Stomach (tissue), 9 donors: ENCODE measurements around the gene ANKRA2. TPM values are rescaled to one million over a fixed set of nuclear protein-coding genes. Genes with fewer than 3 reads are reported as not detected.

Experiments
- DNase-seq, 2 donors: peaks; one replicate each; pipeline versions ENCODE4 v3.0.0 to v3.0.0-alpha.2; 2013 to 2019
- H3K27ac ChIP-seq, 5 donors: fragments of 200-600 bp in 4 of 5; sonication (generic) in 4 of 5; one replicate each; pipeline ENCODE4 v1.5.1; 2013 to 2019; ENCODE audit warnings: mild to moderate bottlenecking in 1 of 5, moderate library complexity in 1 of 5
- H3K27me3 ChIP-seq, 3 donors: fragments of 200-600 bp; sonication (generic); one replicate each; pipeline ENCODE4 v1.5.1; 2017 to 2019; ENCODE audit warnings: mixed run types in 1 of 3
- H3K36me3 ChIP-seq, 4 donors: fragments of 200-600 bp; sonication (generic); 1 replicate in 3 of 4; 2 replicates in 1 of 4; pipeline ENCODE4 v1.5.1; 2016 to 2019
- H3K4me1 ChIP-seq, 4 donors: fragments of 200-600 bp; sonication (generic); one replicate each; pipeline ENCODE4 v1.5.1; 2016 to 2019
- H3K4me3 ChIP-seq, 4 donors: fragments of 200-600 bp; sonication (generic) in 3 of 4; one replicate each; pipeline ENCODE4 v1.5.1; 2016 to 2019; ENCODE audit warnings: mild to moderate bottlenecking in 1 of 4
- H3K9me3 ChIP-seq, 4 donors: fragments of 200-600 bp; sonication (generic); one replicate each; pipeline ENCODE4 v1.5.1; 2016 to 2019
- CTCF ChIP-seq, 7 experiments: fragments of 450-650 bp in 4 of 7; fragments of 200-600 bp in 3 of 7; sonication (generic) in 3 of 7; IDR thresholded peaks; one replicate each; pipeline ENCODE4 v1.5.1; 2016 to 2019; ENCODE audit warnings: antibody characterized with exemption in 7 of 7, control low read depth in 2 of 7, mild to moderate bottlenecking in 1 of 7
- EP300 ChIP-seq: sonication (generic); formaldehyde crosslinking; IDR thresholded peaks from one replicate; pipeline ENCODE4 v1.6.1; 2017; ENCODE audit warnings: antibody characterized with exemption
- POLR2A ChIP-seq, 4 donors: fragments of 450-650 bp; IDR thresholded peaks; one replicate each; pipeline ENCODE4 v1.6.1; 2016; ENCODE audit warnings: antibody characterized with exemption in 4 of 4, control low read depth in 2 of 4, mild to moderate bottlenecking in 1 of 4, moderate library complexity in 1 of 4
- POLR2AphosphoS5 ChIP-seq, 3 donors: sonication (generic); formaldehyde crosslinking; IDR thresholded peaks; one replicate each; pipeline ENCODE4 v1.6.1; 2016; ENCODE audit warnings: antibody characterized with exemption in 3 of 3
- WGBS, 5 donors: extraction: QIAGEN DNeasy Blood & Tissue Kit in 3 of 5; methylation state at CpG; one replicate each; pipeline versions ENCODE4 v1.1.5 to v1.1.7; 2013 to 2018; 5-methylcytosine and 5-hydroxymethylcytosine counted together
- intact Hi-C: fragments of 100-400 bp; cut with DNase I; formaldehyde crosslinking; loops from one replicate; pipeline ENCODE4 v1.15.1; 2023; ENCODE audit warnings: low total_unique reads
- polyA plus RNA-seq, 3 donors: library from polyadenylated mRNA; stranded (reverse); fragments of 200-250 nt; gene quantifications; one replicate each; pipeline ENCODE4 v1.2.3, GENCODE V29; 2013
- total RNA-seq, 5 donors: library from RNA; depleted of rRNA; stranded (reverse); fragments of >200 nt; gene quantifications; one replicate each; pipeline versions ENCODE4 v1.1.0 to v1.2.3, GENCODE V29; 2014 to 2016
- donor health status: healthy with polysubstance abuse.
- donor health status: Bipolar disorder and iron deficiency.
- donor health status: healthy.

ANKRA2 gene
- total and polyA plus RNA-seq, 8 donors = 2.0 to 115 (median 24.0) TPM

GRCh38 chr5:73582285-73583145 lies 17.1 kb upstream of the ANKRA2 start:
- Histone ChIP-seq H3K9me3 (no peaks in the 10 kb centered on the region), H3K4me1 (peaks cover 0 to 4% (median under 1%) of the 10 kb centered on the region in 4 donors), H3K27ac (no peak overlapping the region), H3K27me3 (no peaks in the 10 kb centered on the region), H3K36me3 (peaks cover 15 to 49% (median 46%) of the 10 kb centered on the region in 4 donors), H3K4me3 (no peak overlapping the region)
- DNase-seq = no peak
- intact Hi-C loops = no loop called here
- TF ChIP-seq POLR2A (IDR thresholded peaks at IDR 0.05) (no peak), CTCF (IDR thresholded peaks at IDR 0.05) (no peak), EP300 (no peak), POLR2AphosphoS5 (IDR thresholded peaks at IDR 0.05) (no peak)
- WGBS, 5 donors = 54 to 89% (median 68%) methylated on average over 3 of the region's 3 CpGs

- intact Hi-C loops = no loop called here
- WGBS, 5 donors = 4 to 8% (median 6%) methylated on average over 5 to 8 of the region's 8 CpGs
- no peak for DNase-seq
- TF ChIP-seq CTCF (IDR thresholded peaks at IDR 0.05) = no peak
- no peak for TF ChIP-seq POLR2AphosphoS5 (IDR thresholded peaks at IDR 0.05)
- TF ChIP-seq EP300 = no peak
- no peak for TF ChIP-seq POLR2A (IDR thresholded peaks at IDR 0.05)
- no peaks in the 10 kb centered on the region for H3K9me3 ChIP-seq
- peak overlapping the region; percentile 91 to 96 (median 95) for H3K27ac ChIP-seq
- no peaks in the 10 kb centered on the region for H3K27me3 ChIP-seq
- peaks cover 19 to 68% (median 49%) of the 10 kb centered on the region in 4 donors for H3K4me1 ChIP-seq
- H3K36me3 ChIP-seq = peaks cover 0 to 43% (median 41%) of the 10 kb centered on the region in 4 donors
- peak overlapping the region; percentile 71 to 93 (median 83) for H3K4me3 ChIP-seq
Measured at GRCh38 chr5:73565969-73566547, 619 bp upstream of the ANKRA2 start.

- Histone ChIP-seq H3K4me1 (peaks cover 19 to 68% (median 42%) of the 10 kb centered on the region in 4 donors), H3K36me3 (peaks cover 7 to 44% (median 43%) of the 10 kb centered on the region in 4 donors), H3K9me3 (no peaks in the 10 kb centered on the region), H3K4me3 (peak overlapping the region; percentile 71 to 93 (median 83)), H3K27ac (peak overlapping the region; percentile 91 to 96 (median 95)), H3K27me3 (no peaks in the 10 kb centered on the region)
- no peak for TF ChIP-seq POLR2AphosphoS5 (IDR thresholded peaks at IDR 0.05)
- TF ChIP-seq EP300 = no peak
- no peak for TF ChIP-seq POLR2A (IDR thresholded peaks at IDR 0.05)
- no peak for TF ChIP-seq CTCF (IDR thresholded peaks at IDR 0.05)
- peak in 1 of 2 donors; percentile 49 for DNase-seq
- 1 to 4% (median 2%) methylated on average over 9 of the region's 9 CpGs for WGBS, 5 donors
- intact Hi-C loops = no loop called here
Measured at GRCh38 chr5:73564675-73565074, 764 bp downstream of the ANKRA2 start.

GRCh38 chr5:73564018-73564417 lies 1.4 kb downstream of the ANKRA2 start:
- peak overlapping the region in 2 of 5 donors; percentile 96 for H3K27ac ChIP-seq
- 20 to 27% (median 23%) methylated on average over 3 of the region's 3 CpGs for WGBS, 5 donors
- intact Hi-C loops = no loop called here
- no peaks in the 10 kb centered on the region for H3K9me3 ChIP-seq
- DNase-seq = peak in 1 of 2 donors; percentile 14
- peaks cover 19 to 68% (median 42%) of the 10 kb centered on the region in 4 donors for H3K4me1 ChIP-seq
- TF ChIP-seq CTCF (IDR thresholded peaks at IDR 0.05) = no peak
- TF ChIP-seq POLR2A (IDR thresholded peaks at IDR 0.05) = no peak
- no peak for TF ChIP-seq EP300
- TF ChIP-seq POLR2AphosphoS5 (IDR thresholded peaks at IDR 0.05) = no peak
- peaks cover 7 to 45% (median 43%) of the 10 kb centered on the region in 4 donors for H3K36me3 ChIP-seq
- no peaks in the 10 kb centered on the region for H3K27me3 ChIP-seq
- peak overlapping the region; percentile 71 to 93 (median 83) for H3K4me3 ChIP-seq
